Lower leg skin (tissue), 4 donors: ENCODE data around the gene UNC45B. TPM values are rescaled to one million over a fixed set of nuclear protein-coding genes. Genes with fewer than 3 reads are reported as not detected.
A peak's percentile ranks its signal among the peaks of the same experiment; 100 is the strongest.

Experiments used
- DNase-seq, 2 donors: peaks; one replicate each; pipeline ENCODE4 v3.0.0-alpha.2; 2019; ENCODE audit warnings: low spot score in 2 of 2
- H3K4me3 ChIP-seq: fragments of 200-600 bp; sonication (generic); 2 replicates; pipeline ENCODE4 v1.5.1; 2017; ENCODE audit warnings: mild to moderate bottlenecking, low read depth; ENCODE audit not compliant: poor library complexity, severe bottlenecking
- POLR2A ChIP-seq, 2 donors: fragments of 450-650 bp; IDR thresholded peaks; one replicate each; pipeline ENCODE4 v1.6.1; 2016 to 2017; ENCODE audit warnings: antibody characterized with exemption in 2 of 2, mild to moderate bottlenecking in 1 of 2, moderate library complexity in 1 of 2
- WGBS, 2 donors: methylation state at CpG; one replicate each; pipeline ENCODE4 v1.1.5; 2018; 5-methylcytosine and 5-hydroxymethylcytosine counted together
- intact Hi-C: fragments of 100-400 bp; cut with DNase I; formaldehyde crosslinking; loops from one replicate; pipeline ENCODE4 v1.15.0; 2023; ENCODE audit warnings: low total_unique reads
- total RNA-seq, 4 donors: library from RNA; depleted of rRNA; stranded (reverse); fragments of >200 nt; gene quantifications; one replicate each; pipeline ENCODE4 v1.1.0, GENCODE V29; 2016
- TF ChIP-seq, protein P1 (sequence below), 3 donors: fragments of 450-650 bp; IDR thresholded peaks; one replicate each; pipeline ENCODE4 v1.5.1; 2016; ENCODE audit warnings: antibody characterized with exemption in 3 of 3, mild to moderate bottlenecking in 3 of 3, moderate library complexity in 2 of 3

The UNC45B gene
- total RNA-seq, 4 donors from 2014 or later: 0.06 TPM; not detected in 3

DNA sequence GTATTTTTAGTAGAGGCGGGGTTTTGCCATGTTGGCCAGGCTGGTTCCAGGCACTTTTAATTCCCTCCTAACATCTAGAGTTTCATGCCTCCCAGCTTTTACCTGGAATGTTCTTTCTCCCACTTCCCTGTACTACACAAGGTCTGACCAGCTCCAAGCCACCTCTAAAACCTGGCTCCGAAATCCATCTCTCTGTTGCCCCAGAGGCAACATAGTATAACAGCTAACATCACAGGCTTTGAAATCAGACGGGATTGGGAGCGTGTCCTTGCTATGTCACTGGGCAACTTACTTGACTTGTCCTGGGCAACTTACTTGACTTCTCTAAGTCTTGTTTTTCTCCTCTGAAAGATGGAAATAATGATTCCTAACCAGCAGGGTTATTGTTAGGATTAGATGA is 15.1 kb downstream of the UNC45B start:
- intact Hi-C loops: no loop called here
- no peak for DNase-seq
- WGBS, 2 donors: 64 to 82% methylated on average over 4 of the region's 4 CpGs
- no peak overlapping the region for H3K4me3 ChIP-seq
- TF ChIP-seq, protein P1, sequence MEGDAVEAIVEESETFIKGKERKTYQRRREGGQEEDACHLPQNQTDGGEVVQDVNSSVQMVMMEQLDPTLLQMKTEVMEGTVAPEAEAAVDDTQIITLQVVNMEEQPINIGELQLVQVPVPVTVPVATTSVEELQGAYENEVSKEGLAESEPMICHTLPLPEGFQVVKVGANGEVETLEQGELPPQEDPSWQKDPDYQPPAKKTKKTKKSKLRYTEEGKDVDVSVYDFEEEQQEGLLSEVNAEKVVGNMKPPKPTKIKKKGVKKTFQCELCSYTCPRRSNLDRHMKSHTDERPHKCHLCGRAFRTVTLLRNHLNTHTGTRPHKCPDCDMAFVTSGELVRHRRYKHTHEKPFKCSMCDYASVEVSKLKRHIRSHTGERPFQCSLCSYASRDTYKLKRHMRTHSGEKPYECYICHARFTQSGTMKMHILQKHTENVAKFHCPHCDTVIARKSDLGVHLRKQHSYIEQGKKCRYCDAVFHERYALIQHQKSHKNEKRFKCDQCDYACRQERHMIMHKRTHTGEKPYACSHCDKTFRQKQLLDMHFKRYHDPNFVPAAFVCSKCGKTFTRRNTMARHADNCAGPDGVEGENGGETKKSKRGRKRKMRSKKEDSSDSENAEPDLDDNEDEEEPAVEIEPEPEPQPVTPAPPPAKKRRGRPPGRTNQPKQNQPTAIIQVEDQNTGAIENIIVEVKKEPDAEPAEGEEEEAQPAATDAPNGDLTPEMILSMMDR (IDR thresholded peaks at IDR 0.05): no peak
- TF ChIP-seq POLR2A (IDR thresholded peaks at IDR 0.05): no peak

DNA sequence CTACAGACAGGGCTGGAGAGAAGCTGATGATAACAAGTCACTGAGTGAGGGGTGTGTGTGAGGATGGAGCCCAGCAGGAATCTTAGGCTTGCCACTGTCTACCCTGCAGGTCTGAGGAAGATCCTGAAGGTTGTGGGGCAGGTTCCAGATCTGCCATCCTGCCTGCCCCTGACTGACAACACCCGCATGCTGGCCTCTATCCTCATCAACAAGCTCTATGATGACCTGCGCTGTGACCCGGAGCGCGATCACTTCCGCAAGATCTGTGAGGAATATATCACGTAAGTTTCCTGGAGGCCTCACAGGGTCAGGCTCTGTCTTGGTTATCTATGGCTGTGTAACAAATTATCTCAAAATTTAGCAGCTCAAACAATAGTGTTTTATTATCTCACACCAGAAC is 16.3 kb downstream of the UNC45B start:
- WGBS, 2 donors: 99 to 100% methylated on average over 7 of the region's 7 CpGs
- intact Hi-C loops: no loop called here
- H3K4me3 ChIP-seq: no peak overlapping the region
- no peak for DNase-seq
- TF ChIP-seq POLR2A (IDR thresholded peaks at IDR 0.05): no peak
- TF ChIP-seq, protein P1 (IDR thresholded peaks at IDR 0.05): no peak

DNA sequence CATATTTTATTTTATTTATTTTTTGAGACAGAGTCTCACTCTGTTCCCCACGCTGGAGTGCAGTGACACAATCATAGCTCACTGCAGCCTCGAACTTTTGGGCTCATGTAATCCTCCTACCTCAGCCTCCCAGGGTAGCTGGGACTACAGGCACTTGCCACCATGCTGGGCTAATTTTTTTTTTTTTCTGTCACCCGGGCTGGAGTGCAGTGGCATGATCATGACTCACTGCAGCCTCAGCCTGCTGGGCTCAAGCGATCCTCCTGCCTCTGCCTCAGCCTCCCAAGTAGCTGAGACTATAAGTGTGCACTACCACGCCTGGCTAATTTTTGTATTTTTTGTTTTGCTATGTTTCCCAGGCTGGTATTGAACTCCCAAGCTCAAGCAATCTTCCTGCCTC is 17.1 kb downstream of the UNC45B start:
- TF ChIP-seq, protein P1 (IDR thresholded peaks at IDR 0.05): no peak
- TF ChIP-seq POLR2A (IDR thresholded peaks at IDR 0.05): no peak
- intact Hi-C loops: no loop called here
- no peak overlapping the region for H3K4me3 ChIP-seq
- no peak for DNase-seq
- WGBS, 2 donors: 76 to 80% methylated on average over 5 of the region's 5 CpGs

DNA sequence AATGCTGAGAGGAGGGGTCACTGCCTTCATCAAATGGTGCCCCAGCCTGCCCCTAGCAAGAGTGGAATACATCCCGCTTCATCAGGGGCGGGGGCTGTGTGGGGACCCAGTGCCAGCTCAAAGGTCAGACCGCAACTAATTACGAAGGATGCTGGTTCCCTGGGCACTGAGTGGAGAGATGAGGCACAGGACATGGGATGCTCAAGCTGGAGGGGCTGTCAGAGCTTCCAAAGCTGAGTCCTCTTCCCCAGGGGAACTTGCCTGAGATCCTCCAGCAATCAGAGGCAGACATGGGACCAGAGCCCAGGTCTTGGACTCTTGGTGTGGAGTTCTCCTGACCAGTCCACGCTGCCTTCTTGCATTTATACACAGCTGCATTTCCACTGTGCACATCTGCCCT is 18.9 kb downstream of the UNC45B start:
- WGBS, 2 donors: 43 to 65% methylated on average over 5 of the region's 5 CpGs
- TF ChIP-seq, protein P1 (IDR thresholded peaks at IDR 0.05): no peak
- no peak for TF ChIP-seq POLR2A (IDR thresholded peaks at IDR 0.05)
- peak in 1 of 2 donors; percentile 61 for DNase-seq
- H3K4me3 ChIP-seq: no peak overlapping the region
- intact Hi-C loops: no loop called here

DNA sequence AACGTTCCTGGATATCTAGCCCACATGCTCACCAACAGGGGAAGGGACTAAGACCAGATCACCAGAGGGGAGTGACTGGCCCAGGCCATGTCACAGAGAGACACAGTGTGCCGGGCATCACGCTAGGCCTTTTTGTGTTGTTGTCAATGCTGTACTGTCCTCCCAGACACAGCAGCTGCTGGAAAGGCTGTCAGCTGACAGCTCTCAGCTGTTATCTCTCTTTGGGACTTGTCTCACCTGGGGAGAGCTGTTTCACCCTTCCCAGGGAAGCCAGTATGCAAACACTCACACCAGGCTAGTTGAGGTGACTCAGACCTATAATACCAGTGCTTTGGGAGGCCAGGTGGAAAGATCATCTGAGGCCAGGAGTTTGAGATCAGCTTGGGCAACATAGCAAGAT is 19.4 kb downstream of the UNC45B start:
- intact Hi-C loops: no loop called here
- DNase-seq: peak in 1 of 2 donors; percentile 60
- TF ChIP-seq, protein P1 (IDR thresholded peaks at IDR 0.05): no peak
- no peak for TF ChIP-seq POLR2A (IDR thresholded peaks at IDR 0.05)
- 68% methylated on average over 3 of the region's 3 CpGs for WGBS, 2 donors
- no peak overlapping the region for H3K4me3 ChIP-seq

DNA sequence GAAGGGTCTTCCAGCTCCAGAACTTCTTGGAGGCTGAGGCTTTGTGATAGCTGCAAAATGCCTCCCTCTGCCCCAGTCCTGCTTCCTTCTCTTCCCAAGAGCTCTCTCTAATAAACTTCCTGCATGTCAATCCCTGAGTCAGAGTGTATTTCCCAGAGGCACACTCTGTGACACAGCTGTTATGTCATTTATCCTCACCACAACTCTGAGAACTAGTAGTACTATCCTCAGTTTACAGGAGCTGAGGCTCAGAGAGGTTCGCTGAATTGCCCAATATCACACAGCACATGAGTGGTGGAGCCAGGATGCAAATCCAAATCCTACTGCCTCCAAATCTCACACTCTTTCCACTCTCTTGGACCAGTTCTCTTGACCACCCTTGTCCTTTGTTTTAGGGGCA is 20.0 kb downstream of the UNC45B start:
- intact Hi-C loops: no loop called here
- no peak for DNase-seq
- TF ChIP-seq, protein P1 (IDR thresholded peaks at IDR 0.05): no peak
- TF ChIP-seq POLR2A (IDR thresholded peaks at IDR 0.05): no peak
- WGBS, 2 donors: 78 to 92% methylated on average over 1 of the region's 1 CpG
- no peak overlapping the region for H3K4me3 ChIP-seq
